DOHH2 (cell line): ENCODE data around the gene TMUB2.
A peak's percentile ranks its signal among the peaks of the same experiment; 100 is the strongest.

Source experiments
- EZH2phosphoT487 ChIP-seq: fragments of 200-600 bp; sonication (generic); IDR thresholded peaks from 2 replicates; pipeline ENCODE4 v1.6.1; 2017; ENCODE audit warnings: borderline replicate concordance, mild to moderate bottlenecking, antibody characterized with exemption, low read length, moderate library complexity, mixed read lengths
- TF ChIP-seq, protein P1 (sequence below): fragments of 200-600 bp; sonication (generic); IDR thresholded peaks from one replicate; pipeline ENCODE4 v1.5.1; 2014; ENCODE audit warnings: antibody characterized with exemption, mild to moderate bottlenecking, low read depth, low read length; ENCODE audit not compliant: poor library complexity, severe bottlenecking

DNA sequence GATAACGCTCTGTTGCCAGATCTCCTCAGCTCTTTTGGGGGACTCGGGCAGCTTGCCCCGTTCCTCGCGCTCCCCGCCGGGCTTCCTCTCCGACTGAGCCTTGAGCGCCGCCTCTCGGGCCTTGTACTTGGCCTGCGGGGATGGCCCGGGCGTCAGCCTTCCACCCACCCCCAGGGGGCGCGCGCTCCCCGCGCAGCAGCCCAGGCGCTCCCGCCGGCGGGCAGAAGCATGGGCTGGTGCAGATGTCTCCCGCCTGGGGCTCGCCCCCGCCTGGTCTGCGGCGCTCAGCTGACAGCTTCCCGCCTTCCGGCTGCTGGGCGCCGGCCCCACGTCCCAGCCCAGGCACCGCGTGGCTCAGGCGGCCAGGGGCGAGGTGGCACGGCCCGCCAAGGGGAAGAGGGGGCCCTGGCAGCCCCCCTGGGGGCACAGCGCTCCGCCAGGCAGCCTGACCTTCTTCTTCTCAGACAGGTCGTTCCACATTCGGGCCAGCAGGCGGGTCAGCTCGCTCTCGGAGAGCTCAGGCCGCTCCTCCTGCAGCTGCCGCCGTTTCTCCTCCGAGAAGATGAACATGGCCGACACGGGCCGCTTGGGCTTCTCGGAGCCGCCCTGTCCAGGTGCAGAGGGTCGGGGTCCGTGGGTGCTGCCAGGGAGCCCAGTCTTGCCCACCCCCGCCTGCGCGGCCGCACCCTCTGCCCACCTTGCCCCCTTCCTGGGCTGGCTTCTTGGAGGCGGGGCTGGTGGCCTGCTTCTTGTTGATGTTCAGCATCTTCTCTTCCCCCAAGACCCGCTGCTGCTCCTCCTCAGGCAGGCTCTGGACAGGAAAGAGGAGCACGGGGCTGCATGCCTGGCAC, 23.8 kb downstream of the TMUB2 start:
- TF ChIP-seq, protein P1, sequence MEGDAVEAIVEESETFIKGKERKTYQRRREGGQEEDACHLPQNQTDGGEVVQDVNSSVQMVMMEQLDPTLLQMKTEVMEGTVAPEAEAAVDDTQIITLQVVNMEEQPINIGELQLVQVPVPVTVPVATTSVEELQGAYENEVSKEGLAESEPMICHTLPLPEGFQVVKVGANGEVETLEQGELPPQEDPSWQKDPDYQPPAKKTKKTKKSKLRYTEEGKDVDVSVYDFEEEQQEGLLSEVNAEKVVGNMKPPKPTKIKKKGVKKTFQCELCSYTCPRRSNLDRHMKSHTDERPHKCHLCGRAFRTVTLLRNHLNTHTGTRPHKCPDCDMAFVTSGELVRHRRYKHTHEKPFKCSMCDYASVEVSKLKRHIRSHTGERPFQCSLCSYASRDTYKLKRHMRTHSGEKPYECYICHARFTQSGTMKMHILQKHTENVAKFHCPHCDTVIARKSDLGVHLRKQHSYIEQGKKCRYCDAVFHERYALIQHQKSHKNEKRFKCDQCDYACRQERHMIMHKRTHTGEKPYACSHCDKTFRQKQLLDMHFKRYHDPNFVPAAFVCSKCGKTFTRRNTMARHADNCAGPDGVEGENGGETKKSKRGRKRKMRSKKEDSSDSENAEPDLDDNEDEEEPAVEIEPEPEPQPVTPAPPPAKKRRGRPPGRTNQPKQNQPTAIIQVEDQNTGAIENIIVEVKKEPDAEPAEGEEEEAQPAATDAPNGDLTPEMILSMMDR = peak; percentile 96
- no peak for TF ChIP-seq EZH2phosphoT487
